ENCODE results near the gene BBS4.

The BBS4 gene

GRCh38 chr15:72758182-72758581 lies 72.2 kb downstream of the BBS4 start:
- in situ Hi-C loops (cut with MboI; ENCODE audit: low sequenced_read_pairs): no loop called here

GRCh38 chr15:72760590-72761260 lies 74.7 kb downstream of the BBS4 start:
- in situ Hi-C loops (cut with MboI; ENCODE audit: low sequenced_read_pairs): no loop called here

- in situ Hi-C loops (cut with MboI; ENCODE audit: low sequenced_read_pairs): no loop called here
Observed at GRCh38 chr15:72764656-72765055, 78.6 kb downstream of the BBS4 start.

- in situ Hi-C loops (cut with MboI; ENCODE audit: low sequenced_read_pairs): no loop called here
Observed at GRCh38 chr15:72766025-72766424, 80.0 kb downstream of the BBS4 start.

GRCh38 chr15:72766780-72767179 lies 80.8 kb downstream of the BBS4 start:
- in situ Hi-C loops (cut with MboI; ENCODE audit: low sequenced_read_pairs): no loop called here

- in situ Hi-C loops (cut with MboI; ENCODE audit: low sequenced_read_pairs): no loop called here
Observed at GRCh38 chr15:72770673-72771328, 84.8 kb downstream of the BBS4 start.

GRCh38 chr15:72771329-72771725 lies 85.3 kb downstream of the BBS4 start:
- in situ Hi-C loops (cut with MboI; ENCODE audit: low sequenced_read_pairs): no loop called here

- in situ Hi-C loops (cut with MboI; ENCODE audit: low sequenced_read_pairs): no loop called here
Observed at GRCh38 chr15:72774696-72775383, 88.8 kb downstream of the BBS4 start.

- in situ Hi-C loops (cut with MboI; ENCODE audit: low sequenced_read_pairs): no loop called here
Observed at GRCh38 chr15:72778796-72779195, 92.8 kb downstream of the BBS4 start.

- in situ Hi-C loops (cut with MboI; ENCODE audit: low sequenced_read_pairs): no loop called here
Observed at GRCh38 chr15:72781631-72782030, 95.6 kb downstream of the BBS4 start.

GRCh38 chr15:72782274-72783003 lies 96.4 kb downstream of the BBS4 start:
- in situ Hi-C loops (cut with MboI; ENCODE audit: low sequenced_read_pairs): no loop called here

GRCh38 chr15:72783004-72783639 lies 97.1 kb downstream of the BBS4 start:
- in situ Hi-C loops (cut with MboI; ENCODE audit: low sequenced_read_pairs): no loop called here

- in situ Hi-C loops (cut with MboI; ENCODE audit: low sequenced_read_pairs): no loop called here
Observed at GRCh38 chr15:72783640-72784455, 97.8 kb downstream of the BBS4 start, which contains the start of gene ADPGK. ADPGK (minus strand) TSS chr15:72783758; CDS start chr15:72783691, 67 bp downstream.

- in situ Hi-C loops (cut with MboI; ENCODE audit: low sequenced_read_pairs): no loop called here
Observed at GRCh38 chr15:72784456-72784876, 98.5 kb downstream of the BBS4 start.

GRCh38 chr15:72785432-72785831 lies 99.4 kb downstream of the BBS4 start:
- in situ Hi-C loops (cut with MboI; ENCODE audit: low sequenced_read_pairs): no loop called here

- in situ Hi-C loops (cut with MboI; ENCODE audit: low sequenced_read_pairs): no loop called here
Observed at GRCh38 chr15:72785841-72786240, 99.8 kb downstream of the BBS4 start.

- in situ Hi-C loops (cut with MboI; ENCODE audit: low sequenced_read_pairs): no loop called here
Observed at GRCh38 chr15:72786242-72786641, 100.2 kb downstream of the BBS4 start.

GRCh38 chr15:72786676-72787345 lies 100.8 kb downstream of the BBS4 start:
- in situ Hi-C loops (cut with MboI; ENCODE audit: low sequenced_read_pairs): no loop called here

GRCh38 chr15:72787526-72787925 lies 101.5 kb downstream of the BBS4 start:
- in situ Hi-C loops (cut with MboI; ENCODE audit: low sequenced_read_pairs): no loop called here

Data from HL-60/S4 treated with phorbol 12-myristate 13-acetate at 8.2 ng/mL for 4 days and 3 days (cell line).